VCaP (cell line): Measurements from ENCODE around the gene HHLA2.
A peak's percentile ranks its signal among the peaks of the same experiment; 100 is the strongest.

Source experiments
- H3K27ac ChIP-seq: fragments of 450-650 bp; 2 replicates; pipeline ENCODE4 v1.5.1; 2017
- TF ChIP-seq, protein P1 (sequence below): fragments of 450-650 bp; conservative IDR thresholded peaks from 2 replicates; pipeline ENCODE4 v1.5.1; 2017; ENCODE audit warnings: mild to moderate bottlenecking, moderate library complexity

Gene HHLA2

DNA sequence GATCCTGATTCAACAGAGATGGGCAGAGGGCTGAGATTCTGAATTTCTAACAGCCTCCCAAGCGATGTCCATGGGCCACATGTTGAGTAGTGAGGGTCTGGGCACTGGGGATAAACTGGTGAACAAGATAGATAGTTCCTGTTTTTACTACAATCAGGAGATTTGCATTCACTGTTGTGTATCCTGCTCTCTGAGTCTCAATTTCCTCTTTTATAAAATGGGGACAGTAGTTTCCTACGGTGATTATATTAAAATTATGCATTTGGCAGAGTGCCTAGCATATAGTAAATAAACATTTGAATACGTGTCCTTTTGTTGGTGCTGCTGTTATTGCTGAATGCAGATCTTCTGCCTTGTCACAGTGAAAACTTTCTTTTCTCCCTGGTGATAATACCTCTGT is 111.5 kb downstream of the HHLA2 start:
- peak overlapping the region; percentile 88 for H3K27ac ChIP-seq
- TF ChIP-seq, protein P1, sequence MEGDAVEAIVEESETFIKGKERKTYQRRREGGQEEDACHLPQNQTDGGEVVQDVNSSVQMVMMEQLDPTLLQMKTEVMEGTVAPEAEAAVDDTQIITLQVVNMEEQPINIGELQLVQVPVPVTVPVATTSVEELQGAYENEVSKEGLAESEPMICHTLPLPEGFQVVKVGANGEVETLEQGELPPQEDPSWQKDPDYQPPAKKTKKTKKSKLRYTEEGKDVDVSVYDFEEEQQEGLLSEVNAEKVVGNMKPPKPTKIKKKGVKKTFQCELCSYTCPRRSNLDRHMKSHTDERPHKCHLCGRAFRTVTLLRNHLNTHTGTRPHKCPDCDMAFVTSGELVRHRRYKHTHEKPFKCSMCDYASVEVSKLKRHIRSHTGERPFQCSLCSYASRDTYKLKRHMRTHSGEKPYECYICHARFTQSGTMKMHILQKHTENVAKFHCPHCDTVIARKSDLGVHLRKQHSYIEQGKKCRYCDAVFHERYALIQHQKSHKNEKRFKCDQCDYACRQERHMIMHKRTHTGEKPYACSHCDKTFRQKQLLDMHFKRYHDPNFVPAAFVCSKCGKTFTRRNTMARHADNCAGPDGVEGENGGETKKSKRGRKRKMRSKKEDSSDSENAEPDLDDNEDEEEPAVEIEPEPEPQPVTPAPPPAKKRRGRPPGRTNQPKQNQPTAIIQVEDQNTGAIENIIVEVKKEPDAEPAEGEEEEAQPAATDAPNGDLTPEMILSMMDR = no peak

DNA sequence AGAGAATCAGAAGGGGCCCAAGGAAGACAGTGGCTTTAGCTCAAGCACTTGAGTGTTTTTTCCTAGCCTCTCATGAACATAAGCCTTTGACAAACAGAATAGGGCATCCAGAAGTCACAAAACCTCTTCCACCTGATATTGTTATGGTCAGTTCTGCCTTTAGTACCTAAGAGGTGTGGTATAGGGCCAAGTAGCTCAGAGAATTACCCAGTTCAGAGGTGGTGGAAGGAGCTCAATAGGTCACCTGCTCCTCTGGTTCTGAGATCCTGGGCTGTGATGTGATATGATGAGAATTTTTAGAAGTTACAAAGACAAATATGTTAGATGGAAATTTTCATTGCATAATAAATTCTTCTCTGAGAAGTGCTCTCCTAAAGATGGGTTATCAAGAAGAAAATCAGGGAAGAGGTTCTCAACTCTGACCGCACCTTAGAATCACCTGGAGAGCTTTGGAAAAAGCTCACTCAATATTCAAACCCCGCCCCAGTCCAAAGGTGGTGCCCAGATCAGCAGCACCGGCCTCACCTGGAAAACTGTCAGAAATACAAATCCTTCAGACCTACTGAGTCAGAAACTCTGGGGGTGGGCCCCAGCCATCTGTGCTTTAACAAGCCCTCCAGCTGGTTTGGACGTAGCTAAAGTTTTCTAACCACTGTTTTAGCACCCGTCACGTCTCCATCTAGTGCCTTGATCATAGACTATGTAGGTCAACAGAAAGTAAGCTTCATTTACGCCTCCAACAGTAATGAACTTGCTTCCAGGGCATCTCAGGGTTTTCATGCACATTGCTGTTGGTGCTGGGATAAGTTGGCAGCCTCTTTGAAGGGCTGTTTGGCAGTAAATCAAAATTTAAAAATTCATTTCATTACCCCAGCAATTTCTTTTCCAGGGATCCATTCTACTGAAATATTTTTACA is 112.8 kb downstream of the HHLA2 start:
- TF ChIP-seq, protein P1 = no peak
- H3K27ac ChIP-seq = peak overlapping the region; percentile 88

DNA sequence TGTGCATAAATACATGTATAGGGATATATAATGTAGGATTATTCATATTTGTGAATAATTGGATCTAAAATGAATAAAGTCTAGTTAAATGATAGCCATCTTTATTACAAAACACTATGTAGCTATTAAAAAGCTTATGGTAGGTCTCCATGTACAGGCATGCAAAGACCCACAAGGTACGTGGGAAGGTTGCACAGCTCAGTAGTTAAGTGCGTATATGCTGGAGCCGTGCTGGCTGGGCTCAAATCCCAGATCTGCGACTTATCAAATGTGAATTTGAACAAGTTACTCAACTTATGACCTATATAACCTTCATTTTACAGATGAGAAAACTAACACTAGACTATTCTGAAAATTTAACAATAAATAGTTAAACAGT is 113.4 kb downstream of the HHLA2 start:
- H3K27ac ChIP-seq = peak overlapping the region; percentile 73; the same call in 1 of the 2 replicates
- TF ChIP-seq, protein P1 = no peak

DNA sequence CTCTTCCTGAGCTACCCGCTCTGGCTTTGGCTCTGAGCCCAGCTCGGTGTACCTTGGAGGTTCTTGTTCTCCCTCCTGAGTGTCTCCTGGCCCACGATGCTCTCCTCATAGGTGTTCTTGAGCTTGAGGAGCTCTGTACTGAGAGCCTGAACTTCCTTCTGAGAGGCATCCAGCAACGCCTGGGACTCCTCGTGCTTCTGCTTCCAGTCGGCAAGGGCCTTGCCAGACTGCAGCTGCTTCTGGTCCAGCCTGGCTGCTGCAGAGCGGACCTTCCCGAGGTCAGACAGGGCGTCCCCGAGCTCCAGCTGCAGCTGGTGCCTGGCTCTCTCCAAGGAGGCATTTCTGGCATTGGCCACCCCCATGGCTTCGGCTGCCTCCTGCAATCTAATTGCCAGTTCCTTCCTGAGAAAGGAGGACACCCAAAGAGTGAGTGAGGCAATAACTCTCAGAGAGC is 114.2 kb downstream of the HHLA2 start:
- peak overlapping the region; percentile 73; the same call in 1 of the 2 replicates for H3K27ac ChIP-seq
- TF ChIP-seq, protein P1 = no peak

DNA sequence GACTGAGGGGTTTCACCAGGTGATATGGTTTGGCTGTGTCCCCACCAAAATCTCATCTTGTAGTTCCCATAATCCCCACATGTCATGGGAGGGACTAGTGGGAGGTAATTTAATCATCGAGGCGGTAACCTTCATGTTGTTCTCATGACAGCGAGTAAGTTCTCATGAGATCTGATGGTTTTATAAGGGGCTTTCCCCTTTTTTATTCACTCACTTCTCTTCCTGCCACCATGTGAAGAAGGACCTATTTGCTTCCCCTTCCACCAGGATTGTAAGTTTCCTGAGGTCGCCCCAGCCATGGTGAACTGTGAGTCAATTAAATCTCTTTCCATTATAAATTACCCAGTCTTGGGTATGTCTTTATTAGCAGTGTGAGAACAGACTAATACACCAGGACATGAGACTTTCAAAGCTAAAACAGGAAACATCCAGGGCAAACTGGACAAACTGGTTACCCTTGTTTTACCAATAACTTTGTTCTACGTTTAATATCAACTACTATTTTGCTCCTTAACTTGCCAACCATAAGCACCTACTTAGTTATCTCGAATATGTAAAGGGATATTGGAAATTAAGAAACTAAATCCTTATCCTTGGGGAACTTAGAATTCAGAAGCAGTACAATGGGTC is 115.9 kb downstream of the HHLA2 start:
- peak overlapping the region; percentile 73 for H3K27ac ChIP-seq
- TF ChIP-seq, protein P1 = no peak

DNA sequence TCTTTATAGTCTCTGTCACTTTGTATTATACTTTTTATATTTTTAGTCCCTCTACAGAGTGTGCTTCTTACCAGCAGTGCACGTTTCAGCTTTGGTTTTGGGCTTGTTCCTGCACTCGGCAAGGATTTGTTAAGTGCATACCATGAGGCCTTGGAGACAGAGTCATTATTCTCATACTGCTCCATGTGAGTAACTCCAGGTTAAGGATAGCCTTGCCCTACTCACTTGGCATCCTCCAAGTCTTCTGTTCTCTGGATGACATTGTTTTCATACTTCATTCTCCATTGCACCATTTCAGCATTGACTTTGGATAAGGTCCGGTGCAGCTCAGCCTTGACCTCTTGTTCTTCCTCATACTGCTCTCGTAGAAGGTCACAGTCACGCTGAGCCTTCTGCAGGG is 117.7 kb downstream of the HHLA2 start:
- TF ChIP-seq, protein P1 = no peak
- no peak overlapping the region for H3K27ac ChIP-seq

DNA sequence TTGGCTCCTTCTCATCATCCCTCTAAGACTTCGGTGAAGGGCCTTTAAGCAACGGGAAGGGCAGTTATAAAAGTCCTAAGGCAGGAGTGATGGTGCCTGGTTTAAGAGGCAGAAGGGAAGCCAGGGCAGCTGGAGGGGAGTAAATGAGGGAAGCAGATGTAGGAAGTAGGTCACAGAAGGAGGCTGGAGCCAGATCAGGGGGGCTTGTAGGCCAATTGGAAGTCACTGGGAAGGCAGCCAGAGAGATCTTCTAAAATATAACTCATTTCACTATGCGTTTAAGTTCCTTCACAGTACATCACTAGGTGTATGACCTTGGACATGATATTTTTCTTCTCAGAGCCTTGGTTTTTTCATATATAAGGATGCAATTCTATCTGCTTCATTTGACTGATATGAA is 119.3 kb downstream of the HHLA2 start:
- H3K27ac ChIP-seq = no peak overlapping the region
- TF ChIP-seq, protein P1 = no peak
